Mononuclear cell (primary cell): Measurements from ENCODE around the gene ADGRB3. TPM values are rescaled to one million over a fixed set of nuclear protein-coding genes. Genes with fewer than 3 reads are reported as not detected.
"Not testable (repeated sequence)": the region's sequence is repeated elsewhere in the genome, so short reads cannot be mapped to it uniquely, and the experiment has no call there.

Experiments used
- H3K27me3 ChIP-seq: 2 replicates; pipeline ENCODE4 v1.6.0; 2011; ENCODE audit warnings: low read length, control low read depth; ENCODE audit not compliant: insufficient read depth
- H3K4me1 ChIP-seq: 2 replicates; pipeline ENCODE4 v1.5.1; 2011; ENCODE audit warnings: mild to moderate bottlenecking, low read length, control low read depth; ENCODE audit not compliant: insufficient read depth
- H3K4me3 ChIP-seq: 2 replicates; pipeline ENCODE4 v1.5.1; 2011; ENCODE audit warnings: mild to moderate bottlenecking, low read length, moderate library complexity
- H3K9me3 ChIP-seq: 2 replicates; pipeline ENCODE4 v1.5.1; 2011; ENCODE audit warnings: low read depth, mild to moderate bottlenecking, control low read depth, low read length
- total RNA-seq: library from RNA; depleted of rRNA; stranded (reverse); fragments of >200 nt; gene quantifications from one replicate; pipeline ENCODE4 v1.2.3, GENCODE V29; 2012

The ADGRB3 gene
- total RNA-seq, 1 donor = 0.10 TPM

DNA sequence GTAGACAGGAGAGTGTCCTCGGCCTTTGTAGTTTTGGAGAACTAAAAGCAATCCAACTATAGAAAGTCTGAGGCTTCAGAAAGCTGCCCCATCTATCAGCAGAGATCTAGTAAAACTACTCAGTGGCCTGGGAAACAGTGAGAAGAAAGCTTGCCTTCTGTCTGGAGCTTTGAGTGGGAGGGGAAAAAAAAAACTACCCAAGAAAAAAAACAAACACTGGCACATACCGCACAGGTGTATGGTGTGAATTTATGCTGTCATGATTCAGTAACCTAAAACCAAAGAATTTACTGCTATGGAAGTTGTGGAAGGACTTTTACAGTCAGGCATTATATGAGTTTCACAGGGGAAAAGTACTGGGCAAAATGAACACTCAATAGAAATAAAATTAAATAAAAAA, 280.5 kb downstream of the ADGRB3 start:
- Histone ChIP-seq H3K4me3 (no peak overlapping the region), H3K27me3 (no peaks in the 10 kb centered on the region), H3K9me3 (no peaks in the 10 kb centered on the region), H3K4me1 (no peaks in the 10 kb centered on the region)

DNA sequence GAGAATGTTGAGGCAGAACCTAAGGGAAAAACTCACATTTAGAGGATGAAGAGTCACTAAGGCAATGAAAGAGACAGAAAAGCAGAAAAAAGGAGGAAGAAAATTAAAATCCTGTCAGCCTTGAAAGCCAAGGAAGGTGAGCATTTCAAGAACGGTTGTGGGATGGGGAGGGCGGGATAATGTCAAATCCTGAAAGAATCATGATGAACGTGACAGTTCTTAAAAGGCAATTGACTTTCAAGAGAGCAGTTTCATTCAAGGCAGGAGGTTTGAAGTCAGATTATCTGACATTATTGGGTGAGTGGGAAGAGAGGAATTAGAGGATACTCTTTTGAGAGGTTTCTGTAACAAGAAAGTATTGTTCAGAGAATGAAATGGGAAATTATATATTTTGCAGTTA, 284.5 kb downstream of the ADGRB3 start:
- Histone ChIP-seq H3K9me3 (no peaks in the 10 kb centered on the region), H3K27me3 (no peaks in the 10 kb centered on the region), H3K4me3 (no peak overlapping the region), H3K4me1 (no peaks in the 10 kb centered on the region)

DNA sequence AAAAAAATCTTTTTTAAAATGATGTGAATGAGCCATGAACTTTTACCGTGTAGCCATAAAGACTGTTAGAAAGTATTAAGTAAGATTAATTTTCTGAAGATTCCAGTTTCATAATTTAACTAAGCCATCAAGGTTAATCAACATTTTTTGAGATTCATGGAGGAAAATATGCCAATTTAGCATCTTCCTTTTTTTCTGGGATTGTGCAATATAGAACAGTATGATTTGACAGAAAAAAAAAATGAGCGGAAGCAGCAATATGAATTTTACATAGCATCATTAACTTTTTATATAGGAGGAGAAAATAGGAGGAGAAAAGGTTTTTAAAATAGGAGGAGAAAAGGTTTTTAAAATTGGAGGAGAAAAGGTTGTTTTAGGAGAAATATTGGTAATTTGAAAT, 306.3 kb downstream of the ADGRB3 start:
- Histone ChIP-seq H3K4me3 (no peak overlapping the region), H3K4me1 (no peaks in the 10 kb centered on the region)

GRCh38 chr6:68947721-68948120, 312.6 kb downstream of the ADGRB3 start:
- Histone ChIP-seq H3K4me1 (no peaks in the 10 kb centered on the region), H3K27me3 (no peaks in the 10 kb centered on the region), H3K4me3 (no peak overlapping the region), H3K9me3 (no peaks in the 10 kb centered on the region)

More for the DNA sequence above, 306.3 kb downstream of the ADGRB3 start:
- Histone ChIP-seq H3K9me3 (no peaks in the 10 kb centered on the region), H3K27me3 (no peaks in the 10 kb centered on the region)

- Histone ChIP-seq H3K9me3 (no peaks in the 10 kb centered on the region), H3K4me1 (no peaks in the 10 kb centered on the region), H3K4me3 (no peak overlapping the region), H3K27me3 (no peaks in the 10 kb centered on the region)
These were observed 316.2 kb downstream of the ADGRB3 start for GRCh38 chr6:68951270-68951669.

- no peaks in the 10 kb centered on the region for H3K9me3 ChIP-seq
- H3K27me3 ChIP-seq = no peaks in the 10 kb centered on the region
- no peak overlapping the region for H3K4me3 ChIP-seq
- no peaks in the 10 kb centered on the region for H3K4me1 ChIP-seq
These were observed 323.2 kb downstream of the ADGRB3 start for GRCh38 chr6:68958327-68958726.

GRCh38 chr6:68967549-68968300, 332.6 kb downstream of the ADGRB3 start:
- H3K4me1 ChIP-seq = no peaks in the 10 kb centered on the region

DNA sequence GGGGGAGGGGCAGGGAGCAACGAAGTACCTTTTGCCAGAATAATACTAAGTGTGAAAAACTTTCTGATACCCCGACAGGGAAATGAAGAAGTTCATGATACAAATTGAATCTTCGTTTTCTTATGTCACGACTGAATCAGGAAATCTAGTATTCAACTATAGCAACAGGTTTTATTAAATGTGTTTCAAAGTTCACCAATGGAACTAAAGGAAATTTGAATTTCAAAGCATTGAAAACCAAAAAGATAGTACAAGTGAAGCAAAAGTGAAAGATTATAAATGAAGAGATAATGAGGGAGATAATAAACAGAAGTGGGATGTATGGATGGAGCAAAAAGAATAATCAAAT, 333.2 kb downstream of the ADGRB3 start:
- H3K4me3 ChIP-seq = no peak overlapping the region

More at GRCh38 chr6:68967549-68968300, 332.6 kb downstream of the ADGRB3 start:
- no peaks in the 10 kb centered on the region for H3K9me3 ChIP-seq
- no peaks in the 10 kb centered on the region for H3K27me3 ChIP-seq
- no peak overlapping the region for H3K4me3 ChIP-seq

DNA sequence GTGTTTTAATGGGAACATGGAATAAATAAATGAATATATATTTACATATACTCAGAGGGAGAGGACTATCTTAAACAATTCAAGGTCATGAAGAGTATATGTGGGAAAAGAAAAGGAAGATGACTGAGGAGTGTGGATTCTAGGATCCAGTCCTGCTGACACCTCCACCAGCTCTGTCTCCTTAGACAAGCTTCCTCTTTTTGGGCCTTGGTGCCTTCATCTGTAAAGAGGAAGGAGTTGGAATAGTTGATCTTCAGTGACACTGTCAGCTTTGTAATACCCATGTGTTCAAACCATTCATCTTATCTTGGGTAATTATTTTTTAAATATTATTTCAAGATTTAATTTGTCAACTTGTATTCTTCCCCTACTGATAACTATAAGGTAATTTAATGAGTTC, 338.0 kb downstream of the ADGRB3 start:
- no peaks in the 10 kb centered on the region for H3K27me3 ChIP-seq
- no peaks in the 10 kb centered on the region for H3K9me3 ChIP-seq
- H3K4me1 ChIP-seq = no peaks in the 10 kb centered on the region

More for the DNA sequence above, 333.2 kb downstream of the ADGRB3 start:
- no peaks in the 10 kb centered on the region for H3K9me3 ChIP-seq
- no peaks in the 10 kb centered on the region for H3K27me3 ChIP-seq
- no peaks in the 10 kb centered on the region for H3K4me1 ChIP-seq

GRCh38 chr6:68975064-68975463, 340.0 kb downstream of the ADGRB3 start:
- no peaks in the 10 kb centered on the region for H3K4me1 ChIP-seq
- no peak overlapping the region for H3K4me3 ChIP-seq
- H3K27me3 ChIP-seq = no peaks in the 10 kb centered on the region
- H3K9me3 ChIP-seq = no peaks in the 10 kb centered on the region

More for the DNA sequence above, 338.0 kb downstream of the ADGRB3 start:
- no peak overlapping the region for H3K4me3 ChIP-seq

GRCh38 chr6:68975816-68976215, 340.7 kb downstream of the ADGRB3 start:
- Histone ChIP-seq H3K27me3 (no peaks in the 10 kb centered on the region), H3K4me1 (no peaks in the 10 kb centered on the region), H3K4me3 (no peak overlapping the region)

GRCh38 chr6:68976260-68976659, 341.2 kb downstream of the ADGRB3 start:
- H3K27me3 ChIP-seq = no peaks in the 10 kb centered on the region
- H3K9me3 ChIP-seq = no peaks in the 10 kb centered on the region
- no peak overlapping the region for H3K4me3 ChIP-seq
- H3K4me1 ChIP-seq = no peaks in the 10 kb centered on the region

More at GRCh38 chr6:68975816-68976215, 340.7 kb downstream of the ADGRB3 start:
- no peaks in the 10 kb centered on the region for H3K9me3 ChIP-seq

GRCh38 chr6:68978411-68978810, 343.3 kb downstream of the ADGRB3 start:
- H3K27me3 ChIP-seq = no peaks in the 10 kb centered on the region
- H3K4me3 ChIP-seq = no peak overlapping the region
- no peaks in the 10 kb centered on the region for H3K4me1 ChIP-seq
- no peaks in the 10 kb centered on the region for H3K9me3 ChIP-seq

GRCh38 chr6:68981668-68982067, 346.6 kb downstream of the ADGRB3 start:
- not testable (repeated sequence) for H3K4me1 ChIP-seq, H3K9me3 ChIP-seq, H3K4me3 ChIP-seq, H3K27me3 ChIP-seq

- H3K4me3 ChIP-seq = no peak overlapping the region
- H3K27me3 ChIP-seq = no peaks in the 10 kb centered on the region
- H3K9me3 ChIP-seq = no peaks in the 10 kb centered on the region
- no peaks in the 10 kb centered on the region for H3K4me1 ChIP-seq
These were observed 353.6 kb downstream of the ADGRB3 start for GRCh38 chr6:68988698-68989097.

DNA sequence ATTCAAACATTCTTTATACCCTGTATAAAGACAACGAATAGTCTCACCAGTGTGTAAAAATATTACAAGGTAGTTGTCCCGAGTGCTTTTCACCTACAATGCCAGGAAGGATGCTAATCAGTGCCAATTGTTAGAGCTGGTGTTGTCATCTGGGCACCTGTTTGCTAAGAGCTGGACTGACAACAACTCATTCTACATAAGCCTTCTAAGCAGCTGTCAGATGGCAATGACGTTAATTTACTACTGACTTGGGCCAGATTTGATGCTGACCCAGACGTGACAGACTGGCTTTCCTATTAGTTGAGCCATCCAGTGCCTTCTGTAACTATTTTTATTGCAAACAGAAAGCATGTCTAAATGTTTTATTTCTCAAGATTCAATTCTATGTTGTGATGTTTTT, 355.2 kb downstream of the ADGRB3 start:
- Histone ChIP-seq H3K4me3 (no peak overlapping the region), H3K27me3 (no peaks in the 10 kb centered on the region), H3K4me1 (no peaks in the 10 kb centered on the region), H3K9me3 (no peaks in the 10 kb centered on the region)
